HG02870 (cell line): Measurements from ENCODE around the gene DNAH3.

ENCODE experiments used
- ATAC-seq: cut with Tn5 transposase; IDR thresholded peaks from one replicate; pipeline ENCODE4 v1.9.1; 2021; ENCODE audit warnings: mild to moderate bottlenecking, moderate library complexity; ENCODE audit not compliant: unreplicated experiment

DNAH3 gene

GRCh38 chr16:20884240-20884556 is 266.4 kb downstream of the DNAH3 start:
- no peak for ATAC-seq

DNA sequence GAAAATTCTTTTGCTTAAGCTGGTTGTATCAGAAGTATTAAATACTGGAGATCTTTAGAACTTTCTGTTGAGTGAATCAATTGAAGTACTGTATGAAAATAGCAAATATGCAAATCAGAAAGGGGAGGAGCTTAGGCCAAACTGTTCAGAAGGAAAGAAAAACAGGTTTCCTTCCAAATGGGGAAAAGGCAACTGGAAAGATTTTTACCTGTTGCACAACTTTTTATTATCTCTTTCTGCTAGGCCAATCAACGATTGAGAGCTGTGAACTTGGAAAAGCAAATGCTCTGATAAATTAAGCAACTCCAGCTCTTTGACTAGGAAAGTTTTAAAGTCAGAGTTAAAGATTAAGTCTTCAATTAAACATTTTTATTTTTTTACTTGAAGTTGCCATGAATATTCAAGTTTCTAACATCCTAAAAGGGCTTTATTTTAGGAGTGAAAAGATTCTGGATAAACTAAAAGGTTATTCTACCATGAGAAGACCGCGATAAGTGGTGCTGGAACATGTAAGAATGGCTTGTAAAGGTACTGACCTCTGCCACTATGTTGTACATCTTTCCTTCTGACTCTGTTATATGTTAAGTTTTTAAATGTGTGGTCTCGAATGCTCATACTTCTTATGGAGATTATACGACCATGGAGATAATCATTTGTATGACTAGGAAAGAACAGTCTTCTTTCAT is 266.9 kb downstream of the DNAH3 start:
- ATAC-seq = no peak
